GM11168 (cell line): ENCODE results near the gene ZBED1.
"Not testable (repeated sequence)": the region's sequence is repeated elsewhere in the genome, so short reads cannot be mapped to it uniquely, and the experiment has no call there.

ENCODE experiments used
- in situ Hi-C: fragments of 300-500 bp; cut with MboI; formaldehyde crosslinking; loops from one replicate; pipeline ENCODE4 v1.12.0; 2022; ENCODE audit warnings: low sequenced_read_pairs; ENCODE audit not compliant: unreplicated experiment

ZBED1 gene

DNA sequence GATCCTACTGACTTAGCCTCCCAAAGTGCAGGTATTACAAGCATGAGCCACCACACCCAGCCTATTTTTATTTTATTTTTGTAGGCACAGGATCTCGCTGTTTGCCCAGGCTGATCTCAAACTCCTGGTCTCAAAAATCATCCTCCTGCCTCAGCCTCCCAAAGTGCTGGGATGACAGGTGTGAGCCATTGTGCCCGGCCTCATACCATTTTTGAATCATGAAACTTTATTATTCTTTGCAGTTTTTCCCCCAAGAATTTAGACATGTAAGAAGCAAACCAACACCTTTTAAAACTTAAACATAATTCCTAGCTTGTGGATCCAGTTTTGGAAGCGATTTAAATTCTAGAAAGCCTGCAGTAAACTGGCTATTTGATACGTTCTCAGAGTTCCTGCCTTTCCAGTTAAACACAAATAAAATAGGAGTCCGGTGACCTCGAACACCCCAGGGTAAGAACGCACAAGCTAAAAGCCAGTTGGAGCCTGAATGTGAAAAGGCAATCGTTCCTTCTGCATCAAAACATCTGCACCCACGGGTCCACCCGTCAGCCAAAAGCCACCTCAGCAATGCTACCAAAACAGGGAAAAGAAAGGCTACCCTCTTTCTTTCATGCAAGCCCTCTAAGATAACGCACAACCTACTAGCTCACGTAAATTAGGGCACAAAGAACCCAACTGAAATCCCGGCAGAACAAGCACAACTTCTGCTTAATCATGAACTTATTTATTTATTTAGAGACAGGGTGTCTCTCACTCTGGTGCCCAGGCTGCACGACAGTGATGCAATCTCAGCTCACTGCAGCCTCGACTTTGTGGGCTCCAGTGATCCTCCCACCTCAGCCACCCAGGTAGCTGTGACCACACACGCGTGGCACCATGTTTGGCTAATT, 39.7 kb downstream of the ZBED1 start:
- in situ Hi-C loops: not testable (repeated sequence)

DNA sequence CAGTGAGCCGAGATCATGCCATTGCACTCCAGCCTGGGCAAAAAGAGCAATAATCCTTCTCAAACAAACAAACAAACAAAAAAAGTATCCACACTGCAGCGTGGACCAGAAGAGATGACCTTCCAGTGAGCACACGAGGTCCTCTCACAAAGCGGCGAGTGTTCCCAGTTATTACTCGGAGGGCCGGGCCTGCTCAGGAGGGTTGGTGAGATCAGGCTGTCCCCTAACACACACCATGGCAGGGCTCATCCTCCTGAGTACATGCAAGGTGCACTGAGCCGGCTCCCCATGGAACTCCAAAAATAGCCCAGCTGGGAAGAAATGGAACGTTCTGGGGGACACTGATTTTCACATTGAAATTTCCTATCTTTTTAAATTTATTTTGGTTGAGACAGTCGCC, 40.7 kb downstream of the ZBED1 start:
- in situ Hi-C loops: not testable (repeated sequence)

GRCh38 chrX:2458309-2458708, 42.5 kb downstream of the ZBED1 start:
- in situ Hi-C loops: no loop called here

DNA sequence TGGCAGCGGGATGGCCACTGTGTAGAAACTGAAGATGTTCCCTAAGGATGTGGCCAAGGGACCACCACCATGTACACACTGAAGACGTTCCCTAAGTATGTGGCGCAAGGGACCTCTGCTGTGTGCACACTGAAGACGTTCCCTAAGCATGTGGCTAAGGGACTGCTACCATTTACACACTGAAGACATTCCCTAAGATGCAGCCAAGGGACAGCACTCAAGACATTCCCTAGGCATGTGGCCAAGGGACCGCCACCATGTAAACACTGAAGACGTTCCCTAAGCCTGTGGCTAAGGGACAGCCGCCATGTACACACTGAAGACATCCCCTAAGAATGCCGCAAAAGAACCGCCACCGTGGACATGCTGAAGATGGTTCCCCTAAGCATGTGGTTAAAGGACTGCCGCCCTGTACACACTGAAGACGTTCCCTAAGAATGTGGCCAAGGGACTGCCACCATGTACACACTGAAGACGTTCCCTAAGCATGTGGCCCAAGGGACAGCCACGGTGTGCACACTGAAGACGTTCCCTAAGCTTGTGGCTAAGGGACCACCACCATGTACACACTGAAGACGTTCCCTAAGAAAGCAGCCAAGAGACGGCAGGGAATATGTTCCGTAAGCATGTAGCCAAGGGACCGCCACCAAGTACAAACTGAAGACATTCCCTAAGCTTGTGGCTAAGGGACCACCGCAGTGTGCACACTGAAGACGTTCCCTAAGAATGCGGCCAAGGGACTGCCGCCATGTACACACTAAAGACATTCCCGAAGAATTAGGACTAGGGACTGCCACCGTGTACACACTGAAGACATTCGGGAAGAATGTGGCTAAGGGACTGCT, 43.3 kb downstream of the ZBED1 start:
- in situ Hi-C loops: no loop called here

DNA sequence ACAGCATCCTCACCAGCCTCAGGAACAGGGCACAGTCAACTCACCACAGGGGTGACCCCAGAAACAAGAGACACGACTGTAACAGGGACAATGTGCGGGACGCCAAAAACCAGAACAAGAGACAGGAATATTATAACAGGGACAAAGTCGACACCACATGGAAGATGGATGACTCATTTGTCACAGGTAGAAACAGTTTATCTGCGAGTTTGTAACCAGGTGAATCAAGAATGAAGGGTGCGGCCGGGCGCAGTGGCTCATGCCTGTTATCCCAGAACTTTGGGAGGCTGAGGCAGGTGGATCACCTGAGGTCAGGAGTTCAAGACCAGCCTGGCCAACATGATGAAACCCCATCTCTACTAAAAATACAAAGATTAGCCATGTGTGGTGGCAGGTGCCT, 44.7 kb downstream of the ZBED1 start:
- in situ Hi-C loops: not testable (repeated sequence)

GRCh38 chrX:2454620-2455019, 46.2 kb downstream of the ZBED1 start:
- in situ Hi-C loops: not testable (repeated sequence)

DNA sequence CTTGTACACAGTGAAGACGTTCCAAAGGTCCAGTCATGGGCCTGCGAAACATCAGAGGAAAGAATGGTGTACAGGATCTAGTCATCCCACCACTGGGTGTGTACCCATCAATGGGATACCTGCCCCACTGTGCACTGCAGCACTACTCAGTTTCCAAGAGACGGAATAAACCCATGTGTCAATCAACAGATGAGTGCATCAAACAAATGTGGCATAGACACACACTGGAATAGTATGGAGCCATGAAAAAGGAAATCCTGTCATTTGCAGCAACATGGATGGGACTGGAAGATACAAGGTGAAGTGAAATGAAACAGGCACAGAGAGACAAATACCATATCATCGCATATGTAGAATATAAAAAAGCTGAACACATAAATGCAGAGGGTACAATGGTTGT, 48.0 kb downstream of the ZBED1 start:
- in situ Hi-C loops: no loop called here

GRCh38 chrX:2452317-2452784, 48.4 kb downstream of the ZBED1 start:
- in situ Hi-C loops: no loop called here

DNA sequence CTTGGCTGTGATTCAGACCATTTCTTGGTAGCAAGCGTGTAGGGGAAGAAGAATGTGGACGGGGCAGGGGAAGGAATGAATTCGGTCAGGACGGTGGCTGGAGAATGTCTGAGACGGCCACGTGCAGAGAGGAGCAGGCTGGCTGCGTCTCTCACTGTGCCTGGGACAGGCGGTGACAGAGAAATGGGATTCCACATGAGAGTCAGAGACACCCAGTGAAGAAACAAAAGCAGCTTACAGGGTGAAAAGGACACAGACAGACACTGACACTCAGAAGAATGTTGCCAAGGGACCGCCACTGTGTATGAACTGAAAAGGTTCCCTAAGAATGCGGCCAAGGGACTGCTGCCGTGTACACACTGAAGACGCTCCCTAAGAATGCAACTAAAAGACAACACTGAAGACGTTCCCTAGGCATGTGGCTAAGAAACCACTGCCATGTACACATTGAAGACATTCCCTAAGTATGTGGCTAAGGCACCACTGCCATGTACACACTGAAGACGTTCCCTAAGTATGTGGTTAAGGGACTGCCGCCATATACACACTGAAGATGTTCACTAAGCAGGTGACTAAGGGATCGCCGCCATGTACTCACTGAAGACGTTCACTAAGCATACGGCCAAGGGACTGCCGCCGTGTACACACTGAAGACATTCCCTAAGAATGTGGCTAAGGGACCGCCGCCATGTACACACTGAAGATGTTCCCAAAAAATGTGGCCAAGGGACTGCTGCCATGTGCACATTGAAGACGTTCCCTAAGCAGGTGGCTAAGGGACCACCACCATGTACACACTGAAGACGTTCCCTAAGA, 49.1 kb downstream of the ZBED1 start:
- in situ Hi-C loops: no loop called here

GRCh38 chrX:2450681-2451080, 50.1 kb downstream of the ZBED1 start:
- in situ Hi-C loops: no loop called here

GRCh38 chrX:2449135-2449886, 51.5 kb downstream of the ZBED1 start:
- in situ Hi-C loops: no loop called here

DNA sequence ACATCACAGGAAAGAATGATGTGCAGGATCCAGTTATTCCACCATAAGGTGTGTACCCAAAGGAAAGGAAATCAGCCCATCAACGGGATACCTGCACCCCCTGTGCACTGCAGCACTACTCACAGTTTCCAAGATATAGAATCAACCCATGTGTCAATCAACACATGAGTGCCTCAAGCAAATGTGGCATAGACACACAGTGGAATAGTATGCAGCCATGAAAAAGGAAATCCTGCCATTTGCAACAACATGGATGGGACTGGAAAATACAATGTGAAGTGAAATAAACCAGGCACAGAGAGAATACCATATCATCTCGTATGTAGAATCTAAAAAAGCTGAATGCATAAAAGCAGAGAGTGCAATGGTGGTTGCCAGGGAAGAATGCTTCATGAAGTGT, 53.3 kb downstream of the ZBED1 start:
- in situ Hi-C loops: no loop called here

GRCh38 chrX:2446815-2447214, 54.0 kb downstream of the ZBED1 start:
- in situ Hi-C loops: no loop called here

DNA sequence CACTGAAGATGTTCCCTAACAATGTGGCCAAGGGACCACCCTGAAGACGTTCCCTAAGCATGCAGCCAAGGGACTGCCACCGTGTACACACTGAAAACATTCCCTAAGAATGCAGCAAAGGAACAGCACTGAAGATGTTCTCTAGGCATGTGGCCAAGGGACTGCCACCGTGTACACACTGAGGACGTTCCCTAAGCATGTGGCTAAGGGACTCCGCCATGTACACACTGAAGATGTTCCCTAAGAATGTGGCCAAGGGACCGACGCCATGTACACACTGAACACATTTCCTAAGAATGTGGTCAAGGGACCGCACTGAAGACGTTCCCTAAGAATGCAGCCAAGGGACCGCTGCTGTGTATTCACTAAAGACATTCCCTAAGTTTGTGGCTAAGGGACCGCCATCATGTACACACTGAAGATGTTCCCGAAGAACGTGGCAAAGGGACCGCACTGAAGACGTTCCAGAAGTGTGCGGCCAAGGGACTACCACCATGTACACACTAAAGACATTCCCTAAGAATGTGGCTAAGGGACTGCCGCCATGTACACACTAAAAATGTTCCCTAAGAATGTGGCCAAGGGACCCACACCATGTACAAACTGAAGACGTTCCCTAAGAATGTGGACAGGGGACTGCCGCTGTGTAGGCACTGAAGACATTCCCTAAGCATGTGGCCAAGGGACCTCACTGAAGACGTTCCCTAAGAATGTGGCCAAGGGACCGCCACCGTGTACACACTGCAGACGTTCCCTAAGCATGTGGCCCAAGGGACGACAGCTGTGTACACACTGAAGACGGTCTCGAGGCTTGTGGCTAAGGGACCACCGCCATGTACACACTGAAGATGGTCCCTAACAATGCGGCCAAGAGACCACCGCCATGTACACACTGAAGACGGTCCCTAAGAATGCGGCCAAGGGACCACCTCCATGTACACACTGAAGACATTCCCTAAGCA, 54.8 kb downstream of the ZBED1 start:
- in situ Hi-C loops: no loop called here

DNA sequence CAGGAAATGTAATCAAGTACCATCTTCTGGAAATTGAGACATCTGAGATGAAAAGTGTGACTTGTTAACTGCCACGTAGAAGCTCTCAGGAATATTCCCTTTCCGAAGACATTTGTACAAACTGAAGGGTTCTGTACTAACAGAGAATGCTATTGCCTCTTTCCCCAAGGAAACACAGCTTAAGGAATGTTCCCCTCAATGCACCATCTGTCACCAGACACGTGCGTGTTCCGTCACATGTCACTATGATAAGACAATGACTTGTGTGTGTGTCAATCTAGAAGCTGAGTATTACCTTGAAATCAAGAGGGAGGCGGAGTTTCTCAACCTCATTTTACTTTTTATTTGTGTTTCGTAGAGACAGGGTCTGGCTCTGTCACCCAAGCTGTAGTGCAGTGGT, 58.1 kb downstream of the ZBED1 start:
- in situ Hi-C loops: no loop called here

GRCh38 chrX:2441466-2441865, 59.3 kb downstream of the ZBED1 start:
- in situ Hi-C loops: no loop called here

GRCh38 chrX:2439613-2440012, 61.2 kb downstream of the ZBED1 start:
- in situ Hi-C loops: no loop called here
